Tibial nerve (tissue), 4 donors: Measurements from ENCODE around the gene ANGPTL2.

Experiments used
- CTCF ChIP-seq, 5 experiments: fragments of 200-600 bp in 3 of 5; fragments of 450-650 bp in 2 of 5; sonication (generic) in 3 of 5; IDR thresholded peaks; one replicate each; pipeline ENCODE4 v1.5.1; 2016 to 2019; ENCODE audit warnings: antibody characterized with exemption in 5 of 5, mild to moderate bottlenecking in 3 of 5, moderate library complexity in 2 of 5
- EP300 ChIP-seq, 2 donors: sonication (generic); formaldehyde crosslinking; IDR thresholded peaks; one replicate each; pipeline ENCODE4 v1.6.1; 2017; ENCODE audit warnings: antibody characterized with exemption in 2 of 2, mild to moderate bottlenecking in 1 of 2

GRCh38 chr9:127165116-127165515 is 42.7 kb upstream of the ANGPTL2 start:
- TF ChIP-seq CTCF (IDR thresholded peaks at IDR 0.05) (no peak), EP300 (IDR thresholded peaks at IDR 0.05) (no peak)
